ENCODE measurements around the gene RNF11.
A peak's percentile ranks its signal among the peaks of the same experiment; 100 is the strongest.
"Not testable (repeated sequence)": the region's sequence is repeated elsewhere in the genome, so short reads cannot be mapped to it uniquely, and the experiment has no call there.

RNF11 gene

DNA sequence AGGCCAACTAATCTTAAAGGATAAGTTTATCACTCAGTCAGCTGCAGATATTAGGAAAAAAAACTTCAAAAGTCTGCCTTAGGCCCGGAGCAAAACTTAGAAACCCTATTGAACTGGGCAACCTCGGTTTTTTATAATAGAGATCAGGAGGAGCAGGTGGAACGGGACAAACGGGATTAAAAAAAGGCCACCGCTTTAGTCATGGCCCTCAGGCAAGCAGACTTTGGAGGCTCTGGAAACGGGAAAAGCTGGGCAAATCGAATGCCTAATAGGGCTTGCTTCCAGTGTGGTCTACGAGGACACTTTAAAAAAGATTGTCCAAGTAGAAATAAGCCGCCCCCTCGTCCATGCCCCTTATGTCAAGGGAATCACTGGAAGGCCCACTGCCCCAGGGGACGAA, 7.6 kb upstream of the RNF11 start:
- not testable (repeated sequence) for DNase-seq (ENCODE audit: low spot score)

DNA sequence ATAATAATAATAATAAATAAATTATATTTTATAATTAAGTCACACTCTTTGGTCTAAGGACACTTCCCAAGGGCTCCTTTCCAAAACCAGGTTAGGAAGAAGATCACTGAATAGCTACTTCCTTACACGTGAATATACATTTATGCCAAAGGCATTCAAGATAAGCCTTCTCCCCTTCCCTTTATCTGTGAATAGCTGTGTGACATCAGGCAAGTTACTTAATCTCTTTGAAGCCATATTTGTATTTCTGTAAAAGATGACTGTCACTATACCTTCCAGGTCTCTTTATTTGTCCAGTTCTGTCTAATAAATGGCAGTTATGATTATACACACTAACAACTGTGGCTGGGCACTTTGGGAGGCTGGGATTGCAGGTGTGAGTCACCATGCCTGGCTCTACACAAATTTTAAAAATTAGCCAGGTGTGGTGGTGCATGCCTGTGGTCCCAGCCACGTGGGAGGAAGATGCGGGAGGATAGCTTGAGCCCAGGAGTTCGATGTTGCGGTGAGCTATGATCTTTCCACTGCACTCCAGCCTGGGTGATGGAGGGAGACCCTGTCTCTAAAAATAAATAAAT, 5.5 kb upstream of the RNF11 start:
- no peak for DNase-seq (ENCODE audit: low spot score)

DNA sequence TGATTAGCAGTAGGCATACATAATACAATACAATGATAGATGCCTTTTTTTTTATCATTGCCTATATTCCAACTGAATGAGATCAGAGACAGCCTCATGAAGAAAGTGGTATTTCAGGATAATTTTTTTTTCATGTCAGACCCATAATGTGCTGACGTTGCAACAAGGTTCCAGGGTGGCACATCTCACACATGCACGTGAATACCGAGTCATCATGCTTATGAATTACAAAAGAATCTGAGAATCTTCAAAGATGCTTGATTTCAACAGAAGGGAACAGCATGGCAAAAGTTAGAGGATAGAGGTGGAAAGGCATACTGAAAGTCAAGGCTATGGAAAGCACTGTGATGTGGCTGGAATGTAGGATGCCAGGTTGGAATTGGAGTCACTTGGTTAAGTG, 5.0 kb upstream of the RNF11 start:
- DNase-seq (ENCODE audit: low spot score), result no peak

DNA sequence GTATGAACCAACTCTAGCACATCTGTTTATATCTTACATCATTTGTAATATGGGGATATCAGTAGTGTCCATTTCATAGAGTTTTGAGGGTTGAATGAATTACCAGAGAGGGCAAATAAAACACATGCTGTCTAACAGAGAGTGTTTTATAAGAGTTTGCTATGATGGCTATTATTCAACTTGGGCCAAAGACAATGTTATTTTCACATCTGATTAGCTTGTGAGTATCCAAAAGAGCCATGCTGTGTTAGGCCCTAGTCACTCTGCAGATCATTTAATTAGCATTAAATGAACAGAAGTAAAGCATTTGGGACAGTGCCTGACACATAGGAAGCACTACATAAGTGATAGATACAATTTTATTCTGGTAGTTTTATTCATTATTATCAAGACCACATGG, 4.2 kb upstream of the RNF11 start:
- DNase-seq (ENCODE audit: low spot score), result no peak

DNA sequence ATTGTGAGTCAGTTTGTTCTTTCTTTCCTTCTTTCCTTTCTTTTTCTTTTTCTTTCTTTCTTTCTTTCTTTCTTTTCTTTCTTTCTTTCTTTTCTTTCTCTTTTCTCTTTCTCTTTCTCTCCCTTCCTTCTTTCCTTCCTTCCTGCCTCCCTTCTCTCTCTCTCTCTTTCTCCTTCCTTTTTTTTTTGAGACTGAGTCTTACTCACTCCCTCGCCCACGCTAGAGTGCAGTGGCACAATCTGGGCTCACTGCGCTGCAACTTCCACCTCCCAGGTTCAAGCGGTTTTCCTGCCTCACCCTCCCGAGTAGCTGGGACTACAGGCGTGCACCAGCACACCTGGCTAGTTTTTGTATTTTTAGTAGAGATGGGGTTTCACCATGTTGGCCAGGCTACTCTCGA, 1.8 kb upstream of the RNF11 start:
- not testable (repeated sequence) for DNase-seq (ENCODE audit: low spot score)

DNA sequence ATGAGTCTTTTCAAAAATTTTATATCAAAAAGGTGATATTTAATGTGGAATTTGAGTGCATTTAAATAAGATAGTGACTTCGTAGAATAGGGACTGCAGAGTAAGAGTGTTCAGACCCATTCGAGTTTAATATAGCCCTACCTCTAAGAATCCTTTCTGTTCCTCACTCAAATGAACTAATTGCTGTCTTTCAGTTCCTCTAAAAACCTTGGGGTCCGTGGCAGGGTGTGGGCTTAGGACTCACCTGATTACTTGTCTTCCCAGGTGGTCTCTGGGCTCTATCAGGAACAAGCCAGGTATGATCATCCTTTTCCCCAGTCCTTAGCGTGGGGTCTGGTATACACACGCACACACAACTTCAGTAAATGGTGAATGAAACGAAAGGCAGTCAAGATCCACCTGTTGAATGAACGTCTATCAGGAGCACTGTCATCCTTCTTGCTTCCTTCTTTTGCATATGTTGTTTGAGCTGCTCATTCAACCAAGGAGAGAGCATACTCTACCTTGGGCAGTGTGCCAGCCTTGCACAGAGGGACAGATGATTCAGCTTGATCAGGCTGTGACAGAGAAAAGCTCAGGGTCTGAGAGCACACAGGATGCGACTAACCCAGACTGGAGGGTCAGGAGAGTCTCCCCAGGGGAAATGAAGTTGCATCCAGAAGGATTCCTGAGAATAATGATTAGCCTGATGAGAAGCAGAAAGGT, 1.2 kb upstream of the RNF11 start:
- peak; percentile 43 for DNase-seq (ENCODE audit: low spot score)

DNA sequence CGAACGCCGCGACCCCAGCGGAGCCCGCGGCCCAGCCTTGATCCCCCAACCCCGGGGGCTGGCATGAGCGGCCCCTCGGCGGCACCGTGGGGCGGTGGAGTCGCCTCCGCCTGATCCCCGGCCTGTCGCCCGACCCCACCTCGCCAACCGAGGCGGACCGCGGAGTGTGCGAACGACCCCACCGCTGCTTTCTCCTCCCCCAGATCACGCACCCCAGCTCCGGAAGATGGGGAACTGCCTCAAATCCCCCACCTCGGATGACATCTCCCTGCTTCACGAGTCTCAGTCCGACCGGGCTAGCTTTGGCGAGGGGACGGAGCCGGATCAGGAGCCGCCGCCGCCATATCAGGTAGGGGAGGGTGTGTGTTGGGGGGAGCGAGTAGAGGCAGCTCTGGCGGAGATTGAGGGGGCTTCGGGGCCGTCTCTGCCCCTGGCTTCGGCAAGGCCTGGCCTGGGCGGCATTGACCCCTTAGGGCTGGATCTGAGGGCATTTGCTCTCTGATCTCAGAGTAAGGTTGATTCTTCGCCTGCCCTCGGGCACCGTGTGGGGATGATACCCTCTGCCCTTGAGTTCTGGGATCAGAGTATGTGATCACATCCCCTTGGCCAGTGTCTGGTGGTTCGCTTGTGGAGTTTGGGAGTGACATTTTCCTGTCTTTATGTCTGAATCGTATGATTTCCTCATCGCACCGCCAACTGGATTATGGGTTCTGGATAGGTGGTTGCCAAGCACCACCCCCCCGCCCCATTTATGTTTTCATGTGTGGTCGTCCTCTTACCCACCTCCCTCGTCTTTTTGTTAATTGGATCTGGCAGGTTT, 668 bp downstream of the RNF11 start:
- DNase-seq (ENCODE audit: low spot score), result peak; percentile 44

DNA sequence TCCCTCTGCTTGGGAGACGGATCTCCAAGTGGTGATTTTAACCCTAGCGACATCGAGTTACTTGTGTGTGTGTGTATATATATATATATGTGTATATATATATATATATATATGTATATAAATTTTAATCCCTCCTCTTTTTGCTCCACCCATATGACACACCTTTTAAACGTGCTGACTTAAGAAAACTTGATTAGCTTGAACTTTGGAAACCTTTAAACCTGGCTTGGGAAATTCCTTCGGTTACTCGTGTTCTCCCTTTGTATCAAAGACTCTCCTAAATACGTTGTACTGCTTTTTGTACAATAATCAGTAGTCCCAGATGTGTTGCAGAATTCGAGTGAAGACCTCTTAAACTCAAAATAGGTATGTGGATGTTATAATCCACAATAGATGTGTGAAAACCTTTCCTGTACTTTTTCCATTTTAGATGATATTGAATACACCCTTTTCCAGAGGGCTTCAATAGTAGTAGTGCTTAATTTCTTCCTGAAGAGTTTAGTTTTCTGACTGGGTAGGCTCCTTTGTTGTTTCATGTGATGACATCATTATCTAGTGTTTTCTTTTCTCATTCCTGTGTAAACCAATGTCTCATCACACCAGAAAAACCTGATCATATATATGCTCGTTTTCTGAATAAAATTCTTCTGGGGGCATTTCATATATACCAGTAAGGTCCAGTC, 1.4 kb downstream of the RNF11 start:
- peak; percentile 24 for DNase-seq (ENCODE audit: low spot score)

DNA sequence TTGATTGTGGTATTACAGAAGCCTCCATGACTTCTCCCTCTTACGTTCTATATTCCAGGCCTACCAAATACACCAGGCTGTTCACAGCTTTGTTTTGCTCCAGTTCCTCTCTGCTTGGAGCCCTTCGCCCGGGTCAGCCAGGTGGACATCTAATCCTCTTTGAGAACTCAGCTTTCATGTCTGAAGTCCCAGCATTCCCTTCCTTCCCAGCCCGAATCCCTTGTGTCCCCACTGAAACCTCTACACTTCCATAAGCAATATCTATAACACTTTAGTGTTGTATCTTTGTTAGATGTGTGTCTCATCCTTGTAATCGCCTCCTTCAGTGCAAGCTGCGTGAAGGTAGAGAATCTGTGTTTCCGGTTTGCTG, 1.9 kb downstream of the RNF11 start:
- peak; percentile 24 for DNase-seq (ENCODE audit: low spot score)

DNA sequence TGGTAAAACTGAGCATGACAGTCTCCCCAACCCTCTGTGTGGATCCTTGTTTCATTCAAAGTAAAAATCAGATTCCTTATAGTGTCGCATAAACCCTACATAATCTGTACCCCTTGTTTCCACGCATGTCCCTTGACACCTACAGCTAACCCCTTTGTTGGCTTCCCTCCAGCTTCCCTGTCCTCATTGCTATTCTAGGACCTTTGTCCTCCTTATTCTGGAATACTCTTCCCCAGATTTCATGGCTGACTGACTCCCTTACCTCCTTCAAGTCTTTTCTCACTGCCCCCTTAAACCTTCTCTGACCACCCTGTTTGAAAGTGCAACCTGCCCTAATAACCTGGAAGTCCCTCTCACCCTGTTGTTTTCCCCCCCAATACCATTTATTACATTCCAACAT, 4.0 kb downstream of the RNF11 start:
- DNase-seq (ENCODE audit: low spot score), result peak; percentile 30

DNA sequence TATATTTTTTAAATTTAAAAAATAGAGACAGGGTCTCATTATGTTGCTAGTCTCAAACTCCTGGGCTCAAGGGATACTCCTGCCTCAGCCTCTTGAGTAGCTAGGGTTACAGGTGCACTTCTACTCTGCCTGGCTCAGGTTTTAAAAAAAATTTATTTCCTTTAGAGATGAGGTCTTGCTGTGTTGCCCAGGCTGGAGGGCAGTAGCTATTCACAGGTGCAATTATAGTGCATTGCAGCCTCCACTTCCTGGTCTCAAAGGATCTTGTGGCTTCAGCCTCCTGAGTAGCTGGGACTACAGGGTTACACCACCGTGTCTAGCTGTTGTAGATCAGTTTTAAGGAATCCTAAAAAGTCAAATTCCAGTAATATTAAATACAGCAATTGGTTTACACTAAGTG, 5.0 kb downstream of the RNF11 start:
- DNase-seq (ENCODE audit: low spot score), result no peak

DNA sequence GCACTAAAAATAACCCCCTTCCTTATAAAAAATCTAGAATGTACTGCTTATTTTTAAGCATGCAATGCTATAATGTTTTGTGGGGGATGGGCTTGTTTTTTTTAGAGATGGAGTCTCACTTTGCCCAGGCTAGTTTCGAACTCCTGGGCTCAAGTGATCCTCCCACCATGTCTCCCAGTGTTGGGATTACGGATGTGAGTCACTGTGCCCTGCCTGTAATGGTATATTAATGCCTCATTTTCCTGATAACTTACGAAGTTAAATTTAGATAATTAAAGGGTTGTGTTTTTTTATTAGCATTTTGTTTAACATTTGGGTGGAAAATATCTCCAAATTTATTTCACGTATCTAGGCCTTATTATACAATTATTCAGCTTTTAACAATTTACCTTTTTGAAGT, 6.5 kb downstream of the RNF11 start:
- DNase-seq (ENCODE audit: low spot score), result no peak

DNA sequence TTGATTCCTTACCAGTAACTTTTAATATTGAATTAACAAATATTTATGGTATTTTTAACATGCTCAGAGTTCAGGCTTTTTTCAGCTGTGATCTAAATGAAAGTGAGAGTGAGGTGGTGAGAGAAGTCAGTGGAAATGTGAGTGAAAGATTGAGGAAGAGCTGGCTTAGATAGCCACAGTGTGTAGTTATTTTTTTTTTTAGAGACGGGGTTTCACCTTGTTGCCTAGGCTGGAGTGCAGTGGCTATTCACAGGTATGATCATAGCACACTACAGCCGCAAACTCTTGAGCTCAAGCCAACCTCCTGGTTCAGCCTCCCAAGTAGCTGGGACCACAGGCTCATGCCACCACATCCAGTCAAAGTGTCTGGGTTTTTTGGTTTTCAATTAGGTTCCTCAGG, 10.9 kb downstream of the RNF11 start:
- no peak for DNase-seq (ENCODE audit: low spot score)

DNA sequence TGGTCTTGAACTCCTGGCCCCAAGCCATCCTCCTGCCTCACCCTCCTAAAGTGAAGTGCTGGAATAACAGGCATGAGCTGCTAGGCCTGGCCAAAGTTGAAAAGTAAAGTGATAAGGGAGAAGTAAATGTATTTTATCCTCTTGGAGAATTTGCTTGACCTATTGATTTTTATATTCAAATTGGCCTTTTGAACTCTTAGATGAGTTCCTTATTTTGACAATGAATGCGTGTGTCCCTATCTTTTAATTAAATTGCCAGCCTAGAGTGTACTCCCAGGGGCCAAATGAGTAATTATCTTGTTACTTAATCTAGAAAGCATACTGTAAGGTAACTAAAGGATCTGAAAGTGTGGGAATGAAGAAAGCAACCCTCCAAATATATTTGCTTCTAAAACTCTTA, 11.4 kb downstream of the RNF11 start:
- DNase-seq (ENCODE audit: low spot score), result no peak

DNA sequence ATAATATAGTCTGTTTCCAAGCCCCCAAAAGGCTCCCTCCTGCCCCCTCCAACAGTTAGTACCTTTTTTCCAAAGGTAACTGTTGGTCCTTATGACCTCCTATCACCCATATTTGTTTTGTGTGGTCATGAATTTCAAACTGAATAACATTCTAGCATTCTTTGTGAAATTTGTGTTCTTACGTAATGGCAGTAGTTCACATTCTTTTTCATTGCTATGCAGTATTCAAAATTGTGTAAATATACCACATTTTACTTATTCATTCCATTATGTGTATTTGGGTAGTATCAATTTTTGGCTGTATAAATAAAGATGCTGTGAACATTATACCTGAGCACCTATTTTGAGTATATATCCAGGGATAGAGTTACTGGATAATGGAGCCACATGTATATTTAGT, 13.4 kb downstream of the RNF11 start:
- no peak for DNase-seq (ENCODE audit: low spot score)

DNA sequence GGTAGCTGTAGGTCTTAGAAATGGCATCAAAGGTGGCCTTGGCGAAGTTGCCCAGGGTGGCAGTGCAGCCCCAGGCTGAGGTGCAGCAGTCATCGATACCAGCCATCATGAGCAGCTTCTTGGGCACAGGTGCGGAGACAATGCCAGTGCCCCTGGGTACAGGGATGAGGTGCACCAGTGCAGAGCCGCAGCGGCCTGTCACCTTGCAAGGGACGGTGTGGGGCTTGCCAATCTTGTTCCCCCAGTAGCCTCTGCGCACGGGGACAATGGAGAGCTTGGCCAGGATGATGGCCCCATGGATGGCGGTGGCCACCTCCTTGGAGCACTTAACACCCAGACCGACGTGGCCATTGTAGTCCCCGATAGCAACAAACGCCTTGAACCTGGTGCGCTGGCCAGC, 14.7 kb downstream of the RNF11 start:
- not testable (repeated sequence) for DNase-seq (ENCODE audit: low spot score)

DNA sequence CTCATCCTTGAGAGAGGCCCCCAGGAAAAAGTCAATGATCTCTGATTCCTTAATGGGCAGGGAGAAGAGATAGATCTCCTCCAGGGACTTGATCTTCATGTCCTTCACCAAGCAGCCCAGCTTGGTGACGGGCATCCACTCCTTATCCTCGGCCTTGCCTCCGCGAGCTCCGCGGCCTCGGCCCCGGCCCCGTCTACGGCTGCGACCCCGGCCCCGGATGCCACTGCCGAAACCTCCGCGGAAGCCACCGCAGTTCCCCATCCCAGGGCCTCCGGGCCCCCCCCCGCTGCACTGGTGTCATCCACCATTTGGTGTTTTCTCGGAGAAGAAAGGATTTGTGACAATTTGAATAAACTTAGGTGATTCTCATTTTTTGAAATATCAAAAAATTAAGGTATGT, 15.1 kb downstream of the RNF11 start:
- not testable (repeated sequence) for DNase-seq (ENCODE audit: low spot score)

DNA sequence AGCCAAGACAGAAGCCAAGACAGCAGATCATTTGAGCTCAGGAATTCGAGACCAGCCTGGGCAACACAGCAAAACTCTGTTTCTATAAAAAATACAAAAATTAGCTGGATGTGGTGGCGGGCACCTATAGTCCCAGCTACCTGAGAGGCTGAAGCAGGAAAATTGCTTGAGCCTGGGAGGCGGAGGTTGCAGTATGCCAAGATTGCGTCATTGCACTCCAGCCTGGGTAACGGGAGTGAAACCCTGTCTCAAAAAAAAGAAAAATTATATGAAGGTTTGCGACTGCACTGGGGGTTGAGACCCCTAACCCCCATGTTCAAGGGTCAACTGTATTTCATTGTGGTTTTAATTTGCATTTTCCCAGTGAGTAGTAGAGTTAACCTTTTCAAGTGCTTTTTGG, 16.3 kb downstream of the RNF11 start:
- no peak for DNase-seq (ENCODE audit: low spot score)

DNA sequence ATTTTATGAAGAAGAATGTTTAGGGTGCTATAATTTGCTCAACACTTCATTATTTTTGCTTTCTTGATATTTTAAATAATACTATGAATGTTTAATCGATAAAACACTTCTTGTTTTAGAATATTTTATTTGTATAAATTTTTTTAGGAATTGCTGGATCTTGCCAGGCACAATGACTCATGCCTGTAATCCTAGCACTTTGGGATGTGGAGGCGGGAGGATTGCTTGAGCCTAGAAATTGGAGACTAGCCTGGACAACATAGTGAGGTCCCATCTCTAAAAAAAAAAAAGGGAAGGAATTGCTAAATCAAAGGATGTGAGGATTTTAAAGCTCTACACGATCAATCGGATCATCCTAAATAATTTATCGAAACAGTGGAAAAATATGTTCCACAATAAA, 17.6 kb downstream of the RNF11 start:
- no peak for DNase-seq (ENCODE audit: low spot score)

DNA sequence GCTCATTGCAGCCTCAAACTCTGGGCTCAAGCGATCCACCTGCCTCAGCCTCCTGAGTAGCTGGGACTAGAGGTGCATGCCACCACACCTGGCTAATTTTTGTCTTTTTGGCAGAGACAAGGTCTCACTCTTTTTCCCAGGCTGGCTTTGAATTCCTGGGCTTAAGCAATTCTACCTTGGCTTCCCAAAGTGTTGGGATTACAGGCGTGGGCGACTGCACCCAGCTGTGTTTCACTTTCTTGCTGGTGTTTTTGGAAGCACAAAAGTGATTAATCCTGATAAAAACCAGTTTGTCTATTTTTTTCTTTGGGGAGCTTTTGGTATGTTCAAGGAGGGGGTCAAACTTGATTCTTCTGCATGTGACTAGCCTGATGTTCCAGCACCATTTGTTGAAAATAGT, 19.3 kb downstream of the RNF11 start:
- DNase-seq (ENCODE audit: low spot score), result no peak

DNA sequence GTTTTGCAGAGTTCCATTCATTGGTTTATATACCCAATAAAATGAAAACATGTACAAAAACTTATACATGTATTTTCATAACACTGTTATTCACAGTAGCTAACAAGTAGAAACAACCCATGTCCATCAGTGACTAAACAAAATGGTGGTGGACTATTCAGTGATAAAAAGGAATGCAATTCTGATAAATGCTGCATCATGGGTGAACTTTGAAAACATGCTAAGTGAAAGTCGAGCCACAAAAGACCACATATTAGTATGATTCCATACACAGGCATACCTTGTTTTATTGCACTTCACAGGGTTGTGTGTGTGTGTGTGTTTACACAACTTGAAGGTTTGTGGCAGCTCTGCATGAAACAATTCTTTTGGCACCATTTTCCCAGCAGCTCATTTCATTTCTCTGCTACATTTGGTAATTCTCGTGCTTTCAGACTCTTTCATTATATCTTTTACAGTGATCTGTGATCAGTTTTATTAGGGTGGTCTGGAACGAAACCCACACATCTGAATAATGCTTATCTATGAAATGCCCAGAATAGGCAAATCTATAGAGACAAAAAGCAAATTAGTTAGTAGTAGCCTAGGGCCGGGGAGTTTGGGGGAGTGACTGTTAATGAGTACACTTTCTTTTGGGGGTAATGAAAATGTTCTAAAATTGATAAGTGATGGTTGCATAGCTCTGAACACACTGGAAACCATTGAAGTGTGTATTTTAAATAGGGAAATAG, 27.2 kb downstream of the RNF11 start:
- no peak for DNase-seq (ENCODE audit: low spot score)

DNA sequence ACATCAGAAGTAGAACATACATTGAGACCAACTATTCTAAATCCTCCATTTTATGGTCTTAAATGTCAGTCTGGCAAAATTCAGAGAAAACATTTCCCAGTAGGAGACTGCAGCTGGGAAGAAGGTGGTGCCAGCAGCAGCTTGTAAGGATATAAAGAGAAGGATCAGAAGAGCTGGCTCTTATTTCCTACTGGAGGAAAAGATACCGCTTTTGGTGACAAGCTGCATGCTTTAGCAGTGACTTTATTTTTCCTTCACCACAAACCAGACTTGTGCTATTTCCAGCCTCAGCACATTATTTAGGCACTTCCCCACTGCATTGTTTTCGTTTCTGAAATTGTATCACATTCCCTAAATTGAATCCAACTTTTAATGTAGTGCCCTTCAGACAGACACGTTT, 28.4 kb downstream of the RNF11 start:
- peak; percentile 8 for DNase-seq (ENCODE audit: low spot score)
